HAP-1 (cell line): ENCODE data around the gene BHLHE40.
A peak's percentile ranks its signal among the peaks of the same experiment; 100 is the strongest.

Experiments used
- DNase-seq, 2 experiments: peaks; one replicate each; pipeline ENCODE4 v3.0.0-alpha.2; 2016 to 2020; ENCODE audit warnings: low spot score in 2 of 2
- H3K27me3 ChIP-seq: fragments of 250-450 bp; sonication (Bioruptor Pico); 2 replicates; pipeline ENCODE4 v1.5.1; 2020; ENCODE audit warnings: low read depth, mild to moderate bottlenecking, moderate library complexity
- H3K36me3 ChIP-seq: fragments of 250-450 bp; sonication (Bioruptor Pico); replicated peaks from 2 replicates; pipeline ENCODE4 v1.5.1; 2020; ENCODE audit warnings: mild to moderate bottlenecking
- H3K4me1 ChIP-seq: fragments of 250-450 bp; sonication (Bioruptor Pico); 2 replicates; pipeline ENCODE4 v1.5.1; 2020; ENCODE audit warnings: mild to moderate bottlenecking
- H3K4me3 ChIP-seq: fragments of 250-450 bp; sonication (Bioruptor Pico); 2 replicates; pipeline ENCODE4 v1.5.1; 2020; ENCODE audit warnings: mild to moderate bottlenecking, moderate library complexity
- H3K9me3 ChIP-seq: fragments of 250-450 bp; sonication (Bioruptor Pico); 2 replicates; pipeline ENCODE4 v1.5.1; 2020; ENCODE audit warnings: mild to moderate bottlenecking, moderate library complexity
- in situ Hi-C: fragments of 300-500 bp; cut with MboI; formaldehyde crosslinking; loops from 3 replicates; pipeline ENCODE4 v1.14.3; 2020; ENCODE audit warnings: low sequenced_read_pairs, inconsistent platforms, mixed read lengths

BHLHE40 gene

GRCh38 chr3:5016211-5017161 lies 37.2 kb downstream of the BHLHE40 start:
- in situ Hi-C loops, result no loop called here
- Histone ChIP-seq H3K9me3 (no peaks in the 10 kb centered on the region), H3K4me3 (no peak overlapping the region), H3K4me1 (no peaks in the 10 kb centered on the region), H3K36me3 (no peaks in the 10 kb centered on the region), H3K27me3 (no peaks in the 10 kb centered on the region)
- no peak for DNase-seq

DNA sequence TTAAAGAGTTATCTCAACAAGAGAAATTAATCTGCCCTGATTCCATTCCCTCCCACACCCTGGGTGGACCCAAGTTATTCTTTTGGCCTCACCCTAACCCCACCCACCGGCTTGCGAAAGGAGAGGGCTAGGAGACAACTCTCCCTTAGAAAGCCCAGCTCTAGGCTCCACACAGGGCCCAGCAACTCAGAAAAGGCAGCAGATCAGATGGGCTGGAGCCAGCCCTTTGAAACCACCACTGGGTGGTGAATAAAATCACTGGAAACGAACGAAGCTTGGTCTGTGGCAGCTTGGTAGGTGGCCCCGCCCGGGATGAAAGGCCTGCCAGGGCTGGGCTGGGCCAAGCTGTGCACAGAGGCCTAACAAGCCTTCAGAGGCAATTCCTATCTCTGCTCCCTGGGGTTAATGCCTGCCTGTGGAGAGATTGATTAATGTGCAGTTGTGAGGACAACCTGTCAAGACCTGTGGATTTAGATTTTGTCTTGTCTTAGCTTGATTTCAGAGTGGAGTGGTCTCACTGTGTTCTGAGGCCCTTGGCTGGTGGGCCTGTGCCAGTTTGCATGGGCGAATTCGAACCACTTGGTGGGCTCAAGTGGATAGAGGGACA lies 38.8 kb downstream of the BHLHE40 start:
- H3K27me3 ChIP-seq, result no peaks in the 10 kb centered on the region
- no peak overlapping the region for H3K4me3 ChIP-seq
- no peak for DNase-seq
- H3K4me1 ChIP-seq, result no peaks in the 10 kb centered on the region
- H3K9me3 ChIP-seq, result no peaks in the 10 kb centered on the region
- in situ Hi-C loops, result no loop called here
- H3K36me3 ChIP-seq, result no peaks in the 10 kb centered on the region

- no peaks in the 10 kb centered on the region for H3K27me3 ChIP-seq
- no peaks in the 10 kb centered on the region for H3K9me3 ChIP-seq
- H3K4me1 ChIP-seq, result no peaks in the 10 kb centered on the region
- no peaks in the 10 kb centered on the region for H3K36me3 ChIP-seq
- DNase-seq, result no peak
- no peak overlapping the region for H3K4me3 ChIP-seq
- in situ Hi-C loops, result no loop called here
Observed at GRCh38 chr3:5019411-5020241, 40.4 kb downstream of the BHLHE40 start.

- no peaks in the 10 kb centered on the region for H3K4me1 ChIP-seq
- in situ Hi-C loops, result no loop called here
- H3K4me3 ChIP-seq, result no peak overlapping the region
- H3K36me3 ChIP-seq, result no peaks in the 10 kb centered on the region
- no peak for DNase-seq
- no peaks in the 10 kb centered on the region for H3K9me3 ChIP-seq
- no peaks in the 10 kb centered on the region for H3K27me3 ChIP-seq
Observed at GRCh38 chr3:5020242-5020722, 41.0 kb downstream of the BHLHE40 start.

DNA sequence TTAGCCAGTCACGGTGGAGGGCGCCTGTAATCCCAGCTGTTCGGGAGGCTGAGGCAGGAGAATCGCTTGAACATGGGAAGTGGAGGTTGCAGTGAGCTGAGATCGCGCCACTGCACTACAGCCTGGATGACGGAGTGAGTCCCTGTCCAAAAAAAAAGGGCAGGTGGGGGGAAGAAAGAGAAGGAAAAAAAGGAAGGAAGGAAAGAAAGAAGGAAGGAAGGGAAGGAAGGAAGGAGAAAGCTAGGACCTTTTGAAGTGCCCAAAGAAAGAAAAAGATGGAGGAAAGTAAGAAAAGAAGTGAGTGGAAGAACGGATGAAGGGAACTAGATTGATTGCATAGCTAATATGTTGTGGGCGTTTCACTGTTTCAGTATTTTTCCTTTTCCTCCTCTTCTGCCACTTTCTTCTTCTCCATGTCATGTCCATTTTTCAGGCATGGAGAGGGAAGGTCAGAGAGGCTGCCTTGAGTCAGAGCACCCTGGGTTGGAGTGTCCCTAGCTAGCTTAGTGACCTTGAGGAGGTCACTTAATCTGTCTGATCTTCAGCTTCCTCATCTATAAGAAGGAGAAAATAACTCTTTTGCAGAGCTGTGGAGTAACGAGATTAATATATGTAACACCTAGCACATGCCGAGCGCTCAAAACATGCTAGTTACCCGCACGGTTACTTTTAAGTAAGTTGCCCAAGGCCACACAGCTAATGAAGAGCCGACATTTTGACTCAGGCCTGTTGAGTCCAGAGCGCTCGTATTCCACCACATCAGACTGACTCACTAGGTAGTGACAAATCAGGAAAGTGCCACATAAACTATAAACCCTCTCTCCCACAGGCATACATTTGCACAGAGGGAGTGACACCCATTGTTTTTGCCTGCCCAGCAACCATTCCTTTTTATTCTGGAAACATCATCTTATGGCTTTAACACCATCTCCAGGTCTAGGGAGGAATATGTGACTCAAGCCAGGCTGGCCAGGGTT lies 42.2 kb downstream of the BHLHE40 start:
- peaks cover 3% of the 10 kb centered on the region; the same call in 1 of the 2 replicates for H3K4me1 ChIP-seq
- H3K36me3 ChIP-seq, result no peaks in the 10 kb centered on the region
- H3K9me3 ChIP-seq, result no peaks in the 10 kb centered on the region
- H3K4me3 ChIP-seq, result no peak overlapping the region
- DNase-seq, result no peak
- in situ Hi-C loops, result no loop called here
- H3K27me3 ChIP-seq, result no peaks in the 10 kb centered on the region

DNA sequence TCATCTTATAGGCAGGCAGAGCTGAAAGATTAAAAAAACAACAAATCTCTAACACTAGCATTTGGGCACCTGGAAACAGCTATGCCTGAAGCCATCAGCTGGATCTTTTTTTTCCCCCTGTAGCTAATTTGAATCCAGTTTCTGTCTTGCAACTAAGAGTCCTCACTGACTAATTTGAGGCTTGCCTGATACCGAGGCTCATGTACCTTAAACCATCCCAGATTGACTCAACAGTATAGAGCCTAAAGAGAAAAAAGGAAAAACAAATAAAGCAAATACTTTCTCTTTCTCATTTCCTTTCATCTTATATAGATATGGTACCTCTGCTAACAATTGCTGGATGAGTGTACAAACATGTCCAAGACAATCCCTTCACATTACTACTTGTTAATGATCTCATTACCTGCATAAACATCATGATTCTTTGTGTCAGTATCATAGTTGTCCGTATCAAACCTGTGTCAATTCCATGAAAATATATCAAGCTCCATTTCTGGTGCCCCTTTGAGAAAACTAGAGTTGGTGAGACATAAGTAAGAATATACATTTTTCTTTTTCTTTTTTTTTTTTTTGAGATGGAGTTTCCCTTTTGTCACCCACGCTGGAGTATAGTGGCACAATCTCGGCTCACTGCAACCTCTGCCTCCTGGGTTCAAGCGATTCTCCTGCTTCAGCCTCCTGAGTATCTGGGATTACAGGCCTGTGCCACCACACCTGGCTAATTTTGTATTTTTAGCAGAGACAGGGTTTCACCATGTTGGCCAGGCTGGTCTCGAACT lies 43.1 kb downstream of the BHLHE40 start:
- no peaks in the 10 kb centered on the region for H3K27me3 ChIP-seq
- H3K4me3 ChIP-seq, result no peak overlapping the region
- no peaks in the 10 kb centered on the region for H3K9me3 ChIP-seq
- peaks cover 5% of the 10 kb centered on the region; the same call in 1 of the 2 replicates for H3K4me1 ChIP-seq
- in situ Hi-C loops, result no loop called here
- H3K36me3 ChIP-seq, result no peaks in the 10 kb centered on the region
- no peak for DNase-seq

GRCh38 chr3:5022966-5023776 lies 43.9 kb downstream of the BHLHE40 start:
- H3K4me1 ChIP-seq, result peaks cover 5% of the 10 kb centered on the region; the same call in 1 of the 2 replicates
- H3K36me3 ChIP-seq, result no peaks in the 10 kb centered on the region
- no peaks in the 10 kb centered on the region for H3K9me3 ChIP-seq
- in situ Hi-C loops, result no loop called here
- no peak for DNase-seq
- H3K4me3 ChIP-seq, result no peak overlapping the region
- H3K27me3 ChIP-seq, result no peaks in the 10 kb centered on the region

- no peak overlapping the region for H3K4me3 ChIP-seq
- in situ Hi-C loops, result no loop called here
- no peaks in the 10 kb centered on the region for H3K27me3 ChIP-seq
- no peaks in the 10 kb centered on the region for H3K36me3 ChIP-seq
- peaks cover 5% of the 10 kb centered on the region; the same call in 1 of the 2 replicates for H3K4me1 ChIP-seq
- no peak for DNase-seq
- no peaks in the 10 kb centered on the region for H3K9me3 ChIP-seq
Observed at GRCh38 chr3:5023777-5024346, 44.6 kb downstream of the BHLHE40 start.

DNA sequence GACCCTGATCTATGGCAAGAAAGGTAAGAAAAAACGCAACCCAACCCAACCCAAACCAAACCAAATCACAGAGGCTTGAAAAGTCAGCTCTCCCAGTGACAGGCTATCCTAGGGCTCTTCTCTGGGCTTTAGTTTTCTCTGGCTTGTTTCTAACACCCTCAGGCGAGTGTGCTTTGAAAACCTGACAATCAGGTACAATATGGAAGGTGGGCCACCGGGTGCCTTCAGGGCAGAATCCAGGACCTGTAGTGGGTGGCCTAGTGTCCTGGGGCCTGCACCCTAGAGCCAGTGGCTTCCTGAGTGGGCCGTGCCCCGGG lies 46.8 kb downstream of the BHLHE40 start:
- peak overlapping the region; percentile 41 for H3K4me3 ChIP-seq
- H3K4me1 ChIP-seq, result peaks cover 5% of the 10 kb centered on the region; the same call in 1 of the 2 replicates

GRCh38 chr3:5029715-5030114 lies 50.5 kb downstream of the BHLHE40 start:
- in situ Hi-C loops, result no loop called here

More for the DNA sequence above, 46.8 kb downstream of the BHLHE40 start:
- no peak for DNase-seq
- in situ Hi-C loops, result no loop called here
- no peaks in the 10 kb centered on the region for H3K9me3 ChIP-seq
- H3K27me3 ChIP-seq, result no peaks in the 10 kb centered on the region
- H3K36me3 ChIP-seq, result no peaks in the 10 kb centered on the region

GRCh38 chr3:5030152-5030551 lies 50.9 kb downstream of the BHLHE40 start:
- H3K4me3 ChIP-seq, result no peak overlapping the region
- H3K27me3 ChIP-seq, result no peaks in the 10 kb centered on the region
- peaks cover 5% of the 10 kb centered on the region; the same call in 1 of the 2 replicates for H3K4me1 ChIP-seq
- no peak for DNase-seq
- no peaks in the 10 kb centered on the region for H3K36me3 ChIP-seq
- in situ Hi-C loops, result no loop called here
- H3K9me3 ChIP-seq, result no peaks in the 10 kb centered on the region

More at GRCh38 chr3:5029715-5030114, 50.5 kb downstream of the BHLHE40 start:
- H3K4me1 ChIP-seq, result peaks cover 5% of the 10 kb centered on the region; the same call in 1 of the 2 replicates
- no peak overlapping the region for H3K4me3 ChIP-seq
- no peaks in the 10 kb centered on the region for H3K36me3 ChIP-seq
- H3K9me3 ChIP-seq, result no peaks in the 10 kb centered on the region
- DNase-seq, result no peak
- H3K27me3 ChIP-seq, result no peaks in the 10 kb centered on the region
